B cell (primary cell): ENCODE measurements around the gene NBEA. TPM values are rescaled to one million over a fixed set of nuclear protein-coding genes. Genes with fewer than 3 reads are reported as not detected.

Source experiments
- ATAC-seq: fragments of 200-7000 bp; cut with Tn5 transposase; one replicate; pipeline ENCODE4 v1.10.0; 2021; ENCODE audit warnings: low read depth, mild to moderate bottlenecking, moderate number of reproducible peaks, moderate library complexity
- CTCF ChIA-PET: fragments of 350-600 bp; sonication (Branson Sonifier 250); formaldehyde crosslinking; loops from one replicate; lab custom pipeline; 2021; ENCODE audit warnings: antibody characterized with exemption, inconsistent platforms; lab: Charles Lee
- POLR2A ChIA-PET: fragments of 350-600 bp; sonication (Branson Sonifier 250); formaldehyde crosslinking; loops from one replicate; lab custom pipeline; 2021; ENCODE audit warnings: antibody characterized with exemption; lab: Charles Lee
- DNase-seq: peaks from one replicate; pipeline ENCODE4 v3.0.0; 2013
- H2AFZ ChIP-seq: 2 replicates; pipeline ENCODE4 v1.6.1; 2012; ENCODE audit warnings: mild to moderate bottlenecking, low read depth, low read length; ENCODE audit not compliant: insufficient read depth, poor library complexity, severe bottlenecking
- H3K27ac ChIP-seq, 2 donors: 1 replicate in 1 of 2; 2 replicates in 1 of 2; pipeline ENCODE4 v1.5.1; 2012 to 2013; ENCODE audit warnings: low read length in 2 of 2, mild to moderate bottlenecking in 2 of 2, moderate library complexity in 1 of 2
- H3K27me3 ChIP-seq, 4 experiments: fragments of 200-600 bp in 1 of 4; sonication (generic) in 1 of 4; replicated peaks in 1 of 4; 1 replicate in 2 of 4; 2 replicates in 2 of 4; pipeline versions ENCODE4 v1.6.1 to v1.7.0; 2013 to 2016; ENCODE audit warnings: low read length in 3 of 4, mild to moderate bottlenecking in 2 of 4, mixed read lengths in 1 of 4, moderate library complexity in 1 of 4; ENCODE audit not compliant: insufficient read depth in 4 of 4, control insufficient read depth in 3 of 4; ENCODE audit errors: control extremely low read depth in 1 of 4
- H3K36me3 ChIP-seq, 2 experiments: replicated peaks in 1 of 2; 1 replicate in 1 of 2; 2 replicates in 1 of 2; pipeline versions ENCODE4 v1.6.1 to v1.7.1; 2013; ENCODE audit warnings: low read length in 1 of 2; ENCODE audit not compliant: insufficient read depth in 2 of 2, control insufficient read depth in 1 of 2; ENCODE audit errors: control extremely low read depth in 1 of 2, extremely low read depth in 1 of 2
- H3K4me1 ChIP-seq, 2 donors: fragments of 200-600 bp in 1 of 2; sonication (generic) in 1 of 2; 1 replicate in 1 of 2; 2 replicates in 1 of 2; pipeline versions ENCODE4 v1.5.1 to v1.6.1; 2013 to 2017; ENCODE audit warnings: low read length in 2 of 2; ENCODE audit not compliant: control insufficient read depth in 2 of 2, insufficient read depth in 2 of 2
- H3K4me2 ChIP-seq: replicated peaks from 2 replicates; pipeline ENCODE3; 2012; ENCODE audit warnings: mild to moderate bottlenecking, low read depth, low read length; ENCODE audit not compliant: poor library complexity, severe bottlenecking
- H3K4me3 ChIP-seq, 5 experiments: fragments of 200-600 bp in 1 of 5; sonication (generic) in 1 of 5; 1 replicate in 3 of 5; 2 replicates in 2 of 5; pipeline versions ENCODE4 v1.5.1 to v1.7.0; 2011 to 2016; ENCODE audit warnings: low read length in 4 of 5, mild to moderate bottlenecking in 4 of 5, low read depth in 2 of 5, control low read depth in 1 of 5, moderate library complexity in 1 of 5; ENCODE audit not compliant: insufficient read depth in 1 of 5; ENCODE audit errors: control extremely low read depth in 1 of 5, extremely low read depth in 1 of 5
- H3K79me2 ChIP-seq: fragments of 200-600 bp; sonication (generic); one replicate; pipeline ENCODE4 v1.6.0; 2016; ENCODE audit warnings: low read length; ENCODE audit not compliant: control insufficient read depth, insufficient read depth
- H3K9ac ChIP-seq: fragments of 200-600 bp; sonication (generic); 2 replicates; pipeline ENCODE4 v1.6.1; 2017; ENCODE audit warnings: mild to moderate bottlenecking, low read length, moderate library complexity
- H3K9me3 ChIP-seq, 3 donors: one replicate each; pipeline versions ENCODE4 v1.6.1 to v1.7.1; 2013; ENCODE audit warnings: low read length in 2 of 3; ENCODE audit not compliant: control insufficient read depth in 2 of 3, insufficient read depth in 1 of 3; ENCODE audit errors: control extremely low read depth in 1 of 3
- H4K20me1 ChIP-seq: 2 replicates; pipeline ENCODE4 v1.6.0; 2012; ENCODE audit warnings: mild to moderate bottlenecking, low read length; ENCODE audit not compliant: insufficient read depth, control insufficient read depth, poor library complexity, severe bottlenecking
- H3K27ac Mint-ChIP-seq: one replicate; pipeline ENCODE4 v1.8.0; 2021; ENCODE audit warnings: mixed read lengths
- H3K27me3 Mint-ChIP-seq: one replicate; pipeline ENCODE4 v1.8.0; 2021; ENCODE audit warnings: mixed read lengths
- H3K4me1 Mint-ChIP-seq: one replicate; pipeline ENCODE4 v1.8.0; 2021; ENCODE audit warnings: mixed read lengths
- H3K4me3 Mint-ChIP-seq: one replicate; pipeline ENCODE4 v1.8.0; 2021; ENCODE audit warnings: mixed read lengths
- H3K9me3 Mint-ChIP-seq: one replicate; pipeline ENCODE4 v1.8.0; 2022; ENCODE audit warnings: mixed read lengths; ENCODE audit not compliant: insufficient read depth
- EZH2 ChIP-seq: IDR thresholded peaks from 2 replicates; pipeline ENCODE4 v1.6.1; 2012; ENCODE audit warnings: borderline replicate concordance, low read depth, mild to moderate bottlenecking, moderate library complexity, low read length; ENCODE audit not compliant: insufficient read depth, poor library complexity, severe bottlenecking
- WGBS: methylation state at CpG from one replicate; pipeline ENCODE4 v1.1.5; 2013; ENCODE audit warnings: missing lambda C conversion rate; ENCODE audit not compliant: insufficient coverage; 5-methylcytosine and 5-hydroxymethylcytosine counted together
- intact Hi-C: fragments of 100-400 bp; cut with micrococcal nuclease; formaldehyde crosslinking; loops from one replicate; pipeline ENCODE4 v1.10.0; 2022
- polyA plus RNA-seq: library from polyadenylated mRNA; depleted of rRNA; stranded (reverse); fragments of >200 nt; gene quantifications from 2 replicates; pipeline ENCODE4 v1.2.3, GENCODE V29; 2012
- total RNA-seq, 2 donors: library from RNA; stranded (reverse); fragments of 120-200 nt in 1 of 2; gene quantifications; 1 replicate in 1 of 2; 2 replicates in 1 of 2; pipeline versions ENCODE4 v1.2.3 to v1.2.4, GENCODE V29; 2013 to 2022
- TF ChIP-seq, protein P1 (sequence below): fragments of 200-600 bp; IDR thresholded peaks from one replicate; pipeline ENCODE4 v1.8.0; 2022; ENCODE audit warnings: antibody characterized with exemption, mild to moderate bottlenecking

The NBEA gene
- total and polyA plus RNA-seq, 2 donors (not counting 1 experiment from before 2014, with no cell fraction given): 1.5 to 10.7 TPM

DNA sequence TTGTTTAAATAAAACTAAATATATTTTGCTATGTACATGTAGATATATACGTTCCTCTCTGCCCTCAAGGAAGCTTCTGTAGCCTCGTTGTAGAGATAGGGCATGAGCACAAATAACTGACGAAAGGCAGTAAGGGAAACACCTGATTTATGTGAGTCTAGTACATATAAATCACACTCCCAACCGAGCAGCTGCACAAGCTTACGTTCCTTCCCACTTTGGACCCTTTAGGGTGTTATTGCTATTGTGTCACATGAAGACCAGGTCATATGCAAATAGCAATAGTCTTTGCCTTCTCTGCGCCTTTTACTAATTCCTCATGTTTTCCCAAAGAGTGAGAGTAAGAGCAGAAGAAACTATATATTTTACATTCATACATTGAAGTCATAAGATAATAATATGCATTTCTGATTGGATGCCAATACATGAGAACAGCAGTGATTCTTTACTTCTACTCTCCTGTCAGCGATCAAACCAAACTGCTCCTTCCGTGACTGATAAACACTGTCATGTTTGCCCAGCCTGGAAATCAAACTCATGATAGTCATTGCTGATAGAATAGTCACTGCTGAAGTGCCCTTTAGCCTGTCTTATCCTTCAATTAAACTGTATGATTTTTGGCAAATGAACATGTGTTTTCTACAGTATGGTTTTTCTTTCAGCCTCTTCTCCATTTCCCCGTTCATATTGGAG, 661.7 kb downstream of the NBEA start:
- no peak overlapping the region for H3K9ac ChIP-seq
- H4K20me1 ChIP-seq: no peaks in the 10 kb centered on the region
- H3K4me1 Mint-ChIP-seq: no peaks in the 10 kb centered on the region
- intact Hi-C loops: no loop called here
- H3K4me1 ChIP-seq: no peaks in the 10 kb centered on the region
- no peaks in the 10 kb centered on the region for H3K27me3 Mint-ChIP-seq
- no peaks in the 10 kb centered on the region for H3K9me3 Mint-ChIP-seq
- no peak overlapping the region for H2AFZ ChIP-seq
- no peak overlapping the region for H3K27ac Mint-ChIP-seq
- no peak overlapping the region for H3K4me2 ChIP-seq
- no peaks in the 10 kb centered on the region for H3K9me3 ChIP-seq
- no peaks in the 10 kb centered on the region for H3K79me2 ChIP-seq
- H3K36me3 ChIP-seq: no peaks in the 10 kb centered on the region
- POLR2A ChIA-PET: no interaction called here
- DNase-seq (no peak), ATAC-seq (no peak)
- WGBS: no CpG with 5 or more reads among the region's 9 CpGs
- CTCF ChIA-PET: no interaction called here
- H3K4me3 Mint-ChIP-seq: no peak overlapping the region
- H3K27me3 ChIP-seq: no peaks in the 10 kb centered on the region
- H3K4me3 ChIP-seq: no peak overlapping the region
- TF ChIP-seq, protein P1, sequence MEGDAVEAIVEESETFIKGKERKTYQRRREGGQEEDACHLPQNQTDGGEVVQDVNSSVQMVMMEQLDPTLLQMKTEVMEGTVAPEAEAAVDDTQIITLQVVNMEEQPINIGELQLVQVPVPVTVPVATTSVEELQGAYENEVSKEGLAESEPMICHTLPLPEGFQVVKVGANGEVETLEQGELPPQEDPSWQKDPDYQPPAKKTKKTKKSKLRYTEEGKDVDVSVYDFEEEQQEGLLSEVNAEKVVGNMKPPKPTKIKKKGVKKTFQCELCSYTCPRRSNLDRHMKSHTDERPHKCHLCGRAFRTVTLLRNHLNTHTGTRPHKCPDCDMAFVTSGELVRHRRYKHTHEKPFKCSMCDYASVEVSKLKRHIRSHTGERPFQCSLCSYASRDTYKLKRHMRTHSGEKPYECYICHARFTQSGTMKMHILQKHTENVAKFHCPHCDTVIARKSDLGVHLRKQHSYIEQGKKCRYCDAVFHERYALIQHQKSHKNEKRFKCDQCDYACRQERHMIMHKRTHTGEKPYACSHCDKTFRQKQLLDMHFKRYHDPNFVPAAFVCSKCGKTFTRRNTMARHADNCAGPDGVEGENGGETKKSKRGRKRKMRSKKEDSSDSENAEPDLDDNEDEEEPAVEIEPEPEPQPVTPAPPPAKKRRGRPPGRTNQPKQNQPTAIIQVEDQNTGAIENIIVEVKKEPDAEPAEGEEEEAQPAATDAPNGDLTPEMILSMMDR: no peak
- TF ChIP-seq EZH2: no peak
- H3K27ac ChIP-seq: no peak overlapping the region

DNA sequence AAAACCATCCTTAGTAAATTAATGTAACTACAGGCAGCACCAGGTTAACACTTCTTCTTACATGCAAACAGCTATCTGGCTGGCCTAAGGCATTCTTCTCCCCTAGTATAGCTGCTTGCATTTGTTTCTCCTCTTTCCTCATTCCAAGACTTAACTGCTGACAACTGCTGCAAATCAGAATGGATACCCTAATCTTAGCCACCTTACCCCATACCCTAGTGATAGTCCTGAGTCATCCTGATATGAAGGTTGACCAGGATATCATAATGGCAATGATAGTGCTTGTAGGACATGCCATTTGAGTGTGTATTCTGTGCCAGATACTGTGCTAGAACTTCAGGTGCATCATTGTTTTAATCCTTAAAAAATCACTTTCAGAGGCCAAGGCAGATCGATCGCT, 672.6 kb downstream of the NBEA start:
- no peak for TF ChIP-seq EZH2
- TF ChIP-seq, protein P1: no peak
- no CpG with 5 or more reads among the region's 2 CpGs for WGBS
- Histone ChIP-seq H3K9me3 (peaks cover 0 to 1% (median 0%) of the 10 kb centered on the region in 3 donors), H3K27ac (no peak overlapping the region), H3K9ac (no peak overlapping the region), H2AFZ (no peak overlapping the region), H4K20me1 (no peaks in the 10 kb centered on the region), H3K4me3 (no peak overlapping the region), H3K4me2 (no peak overlapping the region), H3K27me3 (no peaks in the 10 kb centered on the region), H3K4me1 (no peaks in the 10 kb centered on the region), H3K36me3 (no peaks in the 10 kb centered on the region), H3K79me2 (no peaks in the 10 kb centered on the region)
- intact Hi-C loops: no loop called here
- DNase-seq (no peak), ATAC-seq (no peak)
- CTCF ChIA-PET: no interaction called here
- Mint-ChIP-seq H3K27ac (no peak overlapping the region), H3K9me3 (no peaks in the 10 kb centered on the region), H3K27me3 (no peaks in the 10 kb centered on the region), H3K4me3 (no peak overlapping the region), H3K4me1 (no peaks in the 10 kb centered on the region)
- POLR2A ChIA-PET: no interaction called here
